Lower lobe of right lung (tissue), 2 donors: ENCODE data around the gene TNFRSF19. TPM values are rescaled to one million over a fixed set of nuclear protein-coding genes. Genes with fewer than 3 reads are reported as not detected.

Source experiments
- ATAC-seq, 2 donors: fragments of 200-7000 bp; cut with Tn5 transposase; one replicate each; pipeline ENCODE4 v1.9.1; 2020 to 2022; ENCODE audit warnings: mild to moderate bottlenecking in 2 of 2, moderate library complexity in 2 of 2
- DNase-seq: peaks from one replicate; pipeline ENCODE4 v3.0.0-alpha.2; 2020
- H3K27ac ChIP-seq: fragments of 200-600 bp; one replicate; pipeline ENCODE4 v1.8.0; 2022
- H3K27me3 ChIP-seq: fragments of 200-600 bp; one replicate; pipeline ENCODE4 v1.8.0; 2022; ENCODE audit warnings: low read depth
- H3K36me3 ChIP-seq: fragments of 200-600 bp; one replicate; pipeline ENCODE4 v1.8.0; 2022; ENCODE audit warnings: mild to moderate bottlenecking
- H3K4me1 ChIP-seq: fragments of 200-600 bp; one replicate; pipeline ENCODE4 v1.8.0; 2022
- H3K4me3 ChIP-seq: fragments of 200-600 bp; one replicate; pipeline ENCODE4 v1.8.0; 2022; ENCODE audit warnings: mild to moderate bottlenecking
- H3K9me3 ChIP-seq: fragments of 200-600 bp; one replicate; pipeline ENCODE4 v1.8.0; 2022
- CTCF ChIP-seq: fragments of 200-600 bp; IDR thresholded peaks from one replicate; pipeline ENCODE4 v1.8.0; 2022; ENCODE audit warnings: antibody characterized with exemption, mild to moderate bottlenecking
- intact Hi-C: fragments of 100-400 bp; cut with DNase I; formaldehyde crosslinking; loops from one replicate; pipeline ENCODE4 v1.11.0; 2022
- total RNA-seq: library from RNA; stranded (reverse); fragmentation: NEBNext Ultra II Directional; extraction: Animal tissue kit (Norgen Biotek cat#: 25700); gene quantifications from one replicate; pipeline ENCODE4 v1.2.1, GENCODE V29; 2021
- donor health status: DM: no; HTN: yes; CAD: no; lungs with severe emphysema.

Gene TNFRSF19
- total RNA-seq, 1 donor from 2014 or later, result 21.1 TPM

GRCh38 chr13:23695711-23696464, 125.7 kb downstream of the TNFRSF19 start:
- intact Hi-C loops, result no loop called here
- H3K4me3 ChIP-seq, result peak overlapping the region; percentile 28
- H3K9me3 ChIP-seq, result no peaks in the 10 kb centered on the region
- no peak for TF ChIP-seq CTCF
- DNase-seq, result peak; percentile 73
- peak; percentile 57 to 64 for ATAC-seq
- peaks cover 22% of the 10 kb centered on the region for H3K4me1 ChIP-seq
- no peak overlapping the region for H3K27ac ChIP-seq
- no peaks in the 10 kb centered on the region for H3K27me3 ChIP-seq
- no peaks in the 10 kb centered on the region for H3K36me3 ChIP-seq

GRCh38 chr13:23696610-23697009, 126.4 kb downstream of the TNFRSF19 start:
- intact Hi-C loops, result no loop called here
- no peak for TF ChIP-seq CTCF
- DNase-seq (no peak), ATAC-seq (no peak)
- Histone ChIP-seq H3K27ac (no peak overlapping the region), H3K36me3 (no peaks in the 10 kb centered on the region), H3K4me1 (peaks cover 22% of the 10 kb centered on the region), H3K9me3 (no peaks in the 10 kb centered on the region), H3K27me3 (no peaks in the 10 kb centered on the region), H3K4me3 (no peak overlapping the region)

GRCh38 chr13:23697772-23698313, 127.6 kb downstream of the TNFRSF19 start:
- peak in 1 of 2 donors; percentile 10 for ATAC-seq
- no peak overlapping the region for H3K27ac ChIP-seq
- H3K4me3 ChIP-seq, result no peak overlapping the region
- no peak for TF ChIP-seq CTCF
- intact Hi-C loops, result no loop called here
- no peaks in the 10 kb centered on the region for H3K9me3 ChIP-seq
- no peaks in the 10 kb centered on the region for H3K27me3 ChIP-seq
- no peaks in the 10 kb centered on the region for H3K36me3 ChIP-seq
- H3K4me1 ChIP-seq, result peaks cover 29% of the 10 kb centered on the region
- no peak for DNase-seq

- Histone ChIP-seq H3K27ac (no peak overlapping the region), H3K4me3 (no peak overlapping the region), H3K27me3 (no peaks in the 10 kb centered on the region), H3K9me3 (no peaks in the 10 kb centered on the region), H3K4me1 (peaks cover 30% of the 10 kb centered on the region), H3K36me3 (no peaks in the 10 kb centered on the region)
- intact Hi-C loops, result no loop called here
- TF ChIP-seq CTCF, result no peak
- DNase-seq (no peak), ATAC-seq (no peak)
Observed at GRCh38 chr13:23699271-23699670, 129.1 kb downstream of the TNFRSF19 start.

GRCh38 chr13:23701186-23701585, 131.0 kb downstream of the TNFRSF19 start:
- Histone ChIP-seq H3K9me3 (no peaks in the 10 kb centered on the region), H3K4me3 (no peak overlapping the region), H3K36me3 (no peaks in the 10 kb centered on the region), H3K4me1 (peaks cover 29% of the 10 kb centered on the region), H3K27me3 (no peaks in the 10 kb centered on the region), H3K27ac (no peak overlapping the region)
- no peak for DNase-seq
- TF ChIP-seq CTCF, result no peak
- intact Hi-C loops, result no loop called here
- no peak for ATAC-seq
